AG04450 (cell line): ENCODE results near the gene PSMD11. TPM values are rescaled to one million over a fixed set of nuclear protein-coding genes. Genes with fewer than 3 reads are reported as not detected.

Experiments used
- CTCF ChIA-PET: fragments of 300-600, 350-600 bp; formaldehyde crosslinking; extraction: SDS; loops from one replicate; lab custom pipeline; 2022; ENCODE audit warnings: antibody characterized with exemption, inconsistent platforms; lab: Charles Lee
- POLR2A ChIA-PET: fragments of 350-600 bp; formaldehyde crosslinking; extraction: SDS; loops from one replicate; lab custom pipeline; 2021; ENCODE audit warnings: antibody characterized with exemption, inconsistent platforms; lab: Yijun Ruan, JAX
- DNase-seq: peaks from one replicate; pipeline ENCODE4 v3.0.0-alpha.2; 2011; ENCODE audit warnings: low read depth, low spot score
- H3K27ac ChIP-seq: one replicate; pipeline ENCODE4 v1.5.1; 2012; ENCODE audit warnings: low read depth, low read length, control low read depth
- H3K27me3 ChIP-seq: one replicate; pipeline ENCODE4 v1.6.0; 2012; ENCODE audit warnings: low read length; ENCODE audit not compliant: control insufficient read depth, insufficient read depth
- H3K4me3 ChIP-seq: 2 replicates; pipeline ENCODE4 v1.5.1; 2011; ENCODE audit warnings: mild to moderate bottlenecking, low read depth, low read length, control low read depth
- H3K9me3 ChIP-seq: 2 replicates; pipeline ENCODE4 v1.5.1; 2012; ENCODE audit warnings: low read length; ENCODE audit not compliant: control insufficient read depth, insufficient read depth
- CTCF ChIP-seq: IDR thresholded peaks from 2 replicates; pipeline ENCODE4 v1.5.1; 2011; ENCODE audit warnings: low read depth, low read length, control low read depth, inconsistent platforms
- polyA plus RNA-seq: library from polyadenylated mRNA; depleted of rRNA; stranded (reverse); fragments of >200 nt; gene quantifications from 2 replicates; pipeline ENCODE4 v1.2.3, GENCODE V29; 2011

PSMD11 gene
- polyA plus RNA-seq, 1 experiment = 99.0 TPM

GRCh38 chr17:32492648-32493289 is 48.5 kb downstream of the PSMD11 start:
- peaks cover 4% of the 10 kb centered on the region for H3K27me3 ChIP-seq
- no peak overlapping the region for H3K4me3 ChIP-seq
- ChIA-PET CTCF (no interaction called here), POLR2A (no interaction called here)
- TF ChIP-seq CTCF = no peak
- DNase-seq = no peak
- no peaks in the 10 kb centered on the region; the same call in 1 of the 2 replicates for H3K9me3 ChIP-seq
- H3K27ac ChIP-seq = no peak overlapping the region

- ChIA-PET CTCF (no interaction called here), POLR2A (no interaction called here)
Observed at GRCh38 chr17:32493571-32493970, 49.3 kb downstream of the PSMD11 start.

GRCh38 chr17:32493976-32494513 is 49.7 kb downstream of the PSMD11 start:
- H3K4me3 ChIP-seq = no peak overlapping the region
- POLR2A ChIA-PET = no interaction called here
- no peak for DNase-seq
- H3K27me3 ChIP-seq = peaks cover 6% of the 10 kb centered on the region
- TF ChIP-seq CTCF = no peak
- CTCF ChIA-PET = no interaction called here
- H3K9me3 ChIP-seq = no peaks in the 10 kb centered on the region; the same call in 1 of the 2 replicates
- no peak overlapping the region for H3K27ac ChIP-seq

More at GRCh38 chr17:32493571-32493970, 49.3 kb downstream of the PSMD11 start:
- DNase-seq = no peak
- Histone ChIP-seq H3K27ac (no peak overlapping the region), H3K4me3 (no peak overlapping the region), H3K27me3 (peaks cover 6% of the 10 kb centered on the region), H3K9me3 (no peaks in the 10 kb centered on the region; the same call in 1 of the 2 replicates)
- no peak for TF ChIP-seq CTCF

GRCh38 chr17:32494621-32495358 is 50.5 kb downstream of the PSMD11 start:
- DNase-seq = no peak
- ChIA-PET CTCF (no interaction called here), POLR2A (no interaction called here)
- no peaks in the 10 kb centered on the region; the same call in 1 of the 2 replicates for H3K9me3 ChIP-seq
- no peak overlapping the region for H3K27ac ChIP-seq
- no peak for TF ChIP-seq CTCF
- H3K4me3 ChIP-seq = no peak overlapping the region
- H3K27me3 ChIP-seq = peaks cover 6% of the 10 kb centered on the region
